Esophagus (tissue), 2 donors: ENCODE measurements around the gene OPCML. TPM values are rescaled to one million over a fixed set of nuclear protein-coding genes. Genes with fewer than 3 reads are reported as not detected.
"Not testable (repeated sequence)": the region's sequence is repeated elsewhere in the genome, so short reads cannot be mapped to it uniquely, and the experiment has no call there.

ENCODE experiments used
- H3K27ac ChIP-seq, 2 donors: one replicate each; pipeline ENCODE4 v1.5.1; 2013; ENCODE audit warnings: low read depth in 2 of 2, mild to moderate bottlenecking in 2 of 2, inconsistent platforms in 1 of 2, low read length in 1 of 2, moderate library complexity in 1 of 2
- H3K27me3 ChIP-seq, 2 donors: one replicate each; pipeline ENCODE4 v1.6.1; 2013; ENCODE audit warnings: low read length in 2 of 2, control low read depth in 1 of 2, mild to moderate bottlenecking in 1 of 2; ENCODE audit not compliant: insufficient read depth in 2 of 2, control insufficient read depth in 1 of 2
- H3K36me3 ChIP-seq, 2 donors: one replicate each; pipeline ENCODE4 v1.6.1; 2013; ENCODE audit warnings: low read length in 1 of 2; ENCODE audit not compliant: control insufficient read depth in 2 of 2, insufficient read depth in 2 of 2
- H3K4me1 ChIP-seq, 2 donors: one replicate each; pipeline ENCODE4 v1.6.1; 2013; ENCODE audit warnings: low read length in 1 of 2; ENCODE audit not compliant: control insufficient read depth in 2 of 2, insufficient read depth in 2 of 2
- H3K4me3 ChIP-seq, 2 donors: one replicate each; pipeline ENCODE4 v1.5.1; 2013; ENCODE audit warnings: low read length in 2 of 2, mild to moderate bottlenecking in 2 of 2, low read depth in 1 of 2, moderate library complexity in 1 of 2
- H3K9me3 ChIP-seq, 2 donors: one replicate each; pipeline ENCODE4 v1.6.1; 2013; ENCODE audit warnings: mild to moderate bottlenecking in 2 of 2, low read depth in 1 of 2, low read length in 1 of 2, moderate library complexity in 1 of 2; ENCODE audit not compliant: control insufficient read depth in 2 of 2, insufficient read depth in 1 of 2
- WGBS, 2 donors: extraction: QIAGEN DNeasy Blood & Tissue Kit; methylation state at CpG; one replicate each; pipeline ENCODE4 v1.1.7; 2013; 5-methylcytosine and 5-hydroxymethylcytosine counted together
- polyA plus RNA-seq, 2 donors: library from polyadenylated mRNA; stranded (reverse); fragments of 200-250 nt; gene quantifications; one replicate each; pipeline ENCODE4 v1.2.3, GENCODE V29; 2013
- donor health status: healthy with polysubstance abuse.
- donor health status: Bipolar disorder and iron deficiency.

The OPCML gene
- polyA plus RNA-seq, 2 donors = 0.04 to 0.05 TPM

DNA sequence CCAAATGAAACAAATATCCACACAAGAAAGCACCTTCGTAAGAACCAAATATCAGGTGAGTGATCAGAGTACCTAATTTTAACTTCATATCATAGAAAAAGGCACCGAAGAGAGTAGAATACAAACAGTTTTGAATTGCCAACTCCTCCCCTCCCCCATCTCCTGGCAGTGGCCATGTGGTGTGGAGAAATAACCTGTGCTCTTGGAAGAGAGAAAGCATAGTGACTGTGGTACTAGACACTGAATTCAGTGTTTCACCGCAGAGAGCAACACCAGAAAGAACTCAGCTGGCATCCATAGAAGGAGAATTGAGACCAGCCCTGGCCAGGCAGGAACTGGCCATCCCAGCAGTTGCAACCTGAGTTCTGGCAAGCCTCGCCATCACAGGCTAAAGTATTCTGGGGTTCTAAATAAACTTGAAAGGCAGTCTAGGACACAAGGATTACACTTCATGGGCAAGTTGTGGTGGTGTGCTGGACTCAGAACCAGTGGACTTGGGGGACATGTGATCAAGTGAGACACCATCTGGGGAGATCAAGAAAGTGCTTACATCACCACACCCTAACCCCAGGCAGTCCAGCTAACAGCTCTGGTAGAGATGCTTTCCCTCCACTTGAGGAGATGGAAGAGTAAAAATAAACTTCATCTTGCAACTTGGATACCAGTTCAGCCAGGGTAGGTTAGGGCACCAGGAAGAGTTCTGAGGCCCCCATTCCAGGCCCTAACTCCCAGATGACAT is 1158.7 kb downstream of the OPCML start:
- H3K27me3 ChIP-seq = no peaks in the 10 kb centered on the region
- no peak overlapping the region for H3K4me3 ChIP-seq
- H3K9me3 ChIP-seq = peaks cover 0 to 2% of the 10 kb centered on the region in 2 donors
- 91 to 93% methylated on average over 4 of the region's 4 CpGs for WGBS, 2 donors
- no peaks in the 10 kb centered on the region for H3K36me3 ChIP-seq
- H3K27ac ChIP-seq = no peak overlapping the region
- H3K4me1 ChIP-seq = no peaks in the 10 kb centered on the region

DNA sequence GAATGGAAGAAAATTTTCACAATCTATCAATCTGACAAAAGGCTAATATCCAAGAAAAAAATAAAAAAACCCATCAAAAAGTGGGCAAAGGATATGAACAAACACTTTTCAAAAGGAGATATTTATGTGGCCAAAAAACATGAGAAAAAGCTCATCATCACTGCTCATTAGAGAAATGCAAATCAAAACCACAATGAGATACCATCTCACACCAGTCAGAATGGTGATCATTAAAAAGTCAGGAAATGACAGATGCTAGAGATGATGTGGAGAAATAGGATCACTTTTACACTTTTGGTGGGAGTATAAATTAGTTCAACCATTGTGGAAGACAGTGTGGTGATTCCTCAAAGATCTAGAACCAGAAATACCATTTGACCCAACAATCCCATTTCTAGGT is 1162.2 kb downstream of the OPCML start:
- not testable (repeated sequence) for H3K27ac ChIP-seq, H3K36me3 ChIP-seq, H3K27me3 ChIP-seq, H3K4me3 ChIP-seq, H3K4me1 ChIP-seq, H3K9me3 ChIP-seq

DNA sequence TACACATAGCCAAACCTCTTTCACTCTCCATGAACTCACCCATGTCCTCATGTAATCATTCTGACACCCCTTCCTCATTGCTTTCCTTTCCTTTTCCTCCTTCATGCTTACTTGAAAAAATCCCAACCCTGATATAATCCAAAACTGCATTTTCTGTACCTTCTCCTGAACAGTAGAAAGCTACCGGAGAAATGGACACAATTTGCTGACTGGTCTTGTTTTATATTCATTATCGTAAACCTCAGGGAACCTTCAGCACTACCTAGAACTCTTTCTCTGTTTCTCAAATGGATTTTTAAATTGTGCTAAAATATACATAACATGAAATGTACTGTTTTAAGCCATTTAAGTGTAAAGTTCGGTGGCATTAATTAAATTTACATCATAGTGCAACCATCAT is 1165.0 kb downstream of the OPCML start:
- H3K27me3 ChIP-seq = no peaks in the 10 kb centered on the region
- H3K4me3 ChIP-seq = no peak overlapping the region
- H3K4me1 ChIP-seq = no peaks in the 10 kb centered on the region
- 89 to 94% methylated on average over 3 of the region's 3 CpGs for WGBS, 2 donors
- no peaks in the 10 kb centered on the region for H3K9me3 ChIP-seq
- no peak overlapping the region for H3K27ac ChIP-seq
- H3K36me3 ChIP-seq = no peaks in the 10 kb centered on the region

DNA sequence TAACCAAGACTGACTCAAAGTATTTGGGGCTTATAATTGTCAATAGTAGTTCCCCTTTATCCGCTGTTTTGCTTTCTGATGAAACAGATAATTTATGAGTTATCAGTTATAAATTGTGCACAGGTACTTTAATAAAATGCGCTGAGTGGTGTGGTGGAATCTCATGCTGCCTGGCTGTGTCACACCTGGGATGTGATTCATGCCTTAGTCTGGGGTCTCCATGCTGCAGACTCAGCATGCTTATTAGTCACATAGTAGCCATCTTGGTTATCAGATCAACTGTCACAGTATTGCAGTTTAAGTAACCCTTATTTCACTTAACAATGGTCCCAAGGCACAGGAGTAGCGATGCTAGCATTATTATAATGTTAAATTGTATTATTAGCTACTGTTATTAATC is 1166.7 kb downstream of the OPCML start:
- 71 to 92% methylated on average over 3 of the region's 3 CpGs for WGBS, 2 donors
- peaks cover 0 to 2% of the 10 kb centered on the region in 2 donors for H3K9me3 ChIP-seq
- no peaks in the 10 kb centered on the region for H3K27me3 ChIP-seq
- H3K4me3 ChIP-seq = no peak overlapping the region
- H3K27ac ChIP-seq = no peak overlapping the region
- H3K36me3 ChIP-seq = no peaks in the 10 kb centered on the region
- no peaks in the 10 kb centered on the region for H3K4me1 ChIP-seq
